SU-DHL-6 (cell line): ENCODE measurements around the gene KIF13A.

ENCODE experiments used
- H2AFZ ChIP-seq: fragments of 200-600 bp; sonication (generic); 2 replicates; pipeline ENCODE4 v1.6.1; 2014; ENCODE audit warnings: low read depth, mild to moderate bottlenecking, moderate library complexity, mixed read lengths, antibody characterized with exemption, low read length; ENCODE audit not compliant: severe bottlenecking
- H3F3A ChIP-seq: fragments of 200-600 bp; shearing (Covaris generic); 2 replicates; pipeline ENCODE4 v1.6.0; 2016; ENCODE audit warnings: antibody characterized with exemption, mild to moderate bottlenecking; ENCODE audit not compliant: insufficient read depth
- H3K27ac ChIP-seq: fragments of 200-600 bp; sonication (generic); 2 replicates; pipeline ENCODE4 v1.5.1; 2016; ENCODE audit warnings: low read depth, mild to moderate bottlenecking, low read length, moderate library complexity, mixed read lengths
- H3K27me3 ChIP-seq: fragments of 200-600 bp; sonication (generic), shearing (Covaris generic); 2 replicates; pipeline ENCODE4 v1.6.0; 2014; ENCODE audit warnings: mild to moderate bottlenecking, low read length
- H3K36me3 ChIP-seq: fragments of 200-600 bp; sonication (generic); 2 replicates; pipeline ENCODE4 v1.6.1; 2014; ENCODE audit warnings: mild to moderate bottlenecking, low read length, mixed read lengths
- H3K4me2 ChIP-seq: fragments of 300-600, 200-600 bp; shearing (Covaris generic), sonication (generic); 2 replicates; pipeline ENCODE4 v1.6.0; 2014; ENCODE audit warnings: low read length, low read depth, mild to moderate bottlenecking; ENCODE audit not compliant: poor library complexity, severe bottlenecking
- H3K4me3 ChIP-seq: fragments of 200-600 bp; sonication (generic); 2 replicates; pipeline ENCODE4 v1.5.1; 2014; ENCODE audit warnings: antibody characterized with exemption, low read length, mild to moderate bottlenecking, mixed read lengths; ENCODE audit not compliant: insufficient read depth, poor library complexity, severe bottlenecking
- H3K79me2 ChIP-seq: fragments of 200-600 bp; sonication (generic); 2 replicates; pipeline ENCODE4 v1.6.1; 2014; ENCODE audit warnings: mild to moderate bottlenecking, low read length, moderate library complexity; ENCODE audit not compliant: insufficient read depth
- H3K9ac ChIP-seq: fragments of 200-600 bp; sonication (generic); 2 replicates; pipeline ENCODE4 v1.7.0; 2014; ENCODE audit warnings: mild to moderate bottlenecking, low read length
- H3K9me2 ChIP-seq: fragments of 200-600 bp; sonication (generic); replicated peaks from 2 replicates; pipeline ENCODE4 v1.6.1; 2014; ENCODE audit warnings: low read length; ENCODE audit not compliant: insufficient read depth
- H3K9me3 ChIP-seq: fragments of 200-600 bp; sonication (generic); 2 replicates; pipeline ENCODE4 v1.6.1; 2014; ENCODE audit warnings: low read length, mixed read lengths; ENCODE audit not compliant: insufficient read depth
- H4K20me1 ChIP-seq: fragments of 200-600 bp; sonication (generic); 2 replicates; pipeline ENCODE4 v1.6.1; 2014; ENCODE audit warnings: low read depth, mild to moderate bottlenecking, antibody characterized with exemption, low read length, moderate library complexity, mixed read lengths
- EZH2phosphoT487 ChIP-seq: fragments of 200-600 bp; sonication (generic), shearing (Covaris generic); conservative IDR thresholded peaks from 2 replicates; pipeline ENCODE4 v1.6.1; 2018; ENCODE audit warnings: mild to moderate bottlenecking, antibody characterized with exemption, low read length, moderate library complexity, mixed read lengths
- TF ChIP-seq, protein P1 (sequence below): fragments of 200-600 bp; sonication (generic); IDR thresholded peaks from one replicate; pipeline ENCODE4 v1.5.1; 2017; ENCODE audit warnings: antibody characterized with exemption, mild to moderate bottlenecking, low read length, moderate library complexity; ENCODE audit not compliant: insufficient read depth, poor library complexity, severe bottlenecking

KIF13A gene

DNA sequence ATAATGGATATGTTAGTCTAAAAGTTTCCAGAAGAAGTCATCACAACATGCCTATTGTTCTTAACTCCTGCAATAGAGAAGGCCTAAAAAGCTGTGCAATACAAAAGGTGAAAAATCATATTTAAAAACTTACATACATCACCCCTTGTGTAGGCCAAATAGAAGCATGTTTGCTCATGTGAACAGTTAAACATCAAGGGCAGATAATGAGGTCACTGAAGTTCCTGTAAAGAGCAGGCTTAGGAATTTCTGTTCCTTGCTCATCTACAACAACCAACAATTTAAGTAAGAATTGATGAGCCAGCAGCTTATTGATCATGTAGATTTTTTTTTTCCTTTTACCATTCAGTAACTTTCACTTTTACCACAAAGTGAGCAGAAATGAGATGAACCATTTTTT lies 273.3 kb downstream of the KIF13A start:
- H3K79me2 ChIP-seq = no peaks in the 10 kb centered on the region
- no peak overlapping the region for H2AFZ ChIP-seq
- no peaks in the 10 kb centered on the region for H3K9me3 ChIP-seq
- H3K36me3 ChIP-seq = no peaks in the 10 kb centered on the region
- TF ChIP-seq, protein P1, sequence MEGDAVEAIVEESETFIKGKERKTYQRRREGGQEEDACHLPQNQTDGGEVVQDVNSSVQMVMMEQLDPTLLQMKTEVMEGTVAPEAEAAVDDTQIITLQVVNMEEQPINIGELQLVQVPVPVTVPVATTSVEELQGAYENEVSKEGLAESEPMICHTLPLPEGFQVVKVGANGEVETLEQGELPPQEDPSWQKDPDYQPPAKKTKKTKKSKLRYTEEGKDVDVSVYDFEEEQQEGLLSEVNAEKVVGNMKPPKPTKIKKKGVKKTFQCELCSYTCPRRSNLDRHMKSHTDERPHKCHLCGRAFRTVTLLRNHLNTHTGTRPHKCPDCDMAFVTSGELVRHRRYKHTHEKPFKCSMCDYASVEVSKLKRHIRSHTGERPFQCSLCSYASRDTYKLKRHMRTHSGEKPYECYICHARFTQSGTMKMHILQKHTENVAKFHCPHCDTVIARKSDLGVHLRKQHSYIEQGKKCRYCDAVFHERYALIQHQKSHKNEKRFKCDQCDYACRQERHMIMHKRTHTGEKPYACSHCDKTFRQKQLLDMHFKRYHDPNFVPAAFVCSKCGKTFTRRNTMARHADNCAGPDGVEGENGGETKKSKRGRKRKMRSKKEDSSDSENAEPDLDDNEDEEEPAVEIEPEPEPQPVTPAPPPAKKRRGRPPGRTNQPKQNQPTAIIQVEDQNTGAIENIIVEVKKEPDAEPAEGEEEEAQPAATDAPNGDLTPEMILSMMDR = no peak
- no peak for TF ChIP-seq EZH2phosphoT487
- H3K9me2 ChIP-seq = no peaks in the 10 kb centered on the region
- no peaks in the 10 kb centered on the region for H3K27me3 ChIP-seq
- H3K9ac ChIP-seq = no peak overlapping the region
- no peak overlapping the region for H3K27ac ChIP-seq
- H3F3A ChIP-seq = 0 out of 2 replicates have a peak, but pooled peaks cover 4% of the 10 kb centered on the region
- H3K4me3 ChIP-seq = no peak overlapping the region
- H3K4me2 ChIP-seq = no peak overlapping the region
- H4K20me1 ChIP-seq = no peaks in the 10 kb centered on the region

DNA sequence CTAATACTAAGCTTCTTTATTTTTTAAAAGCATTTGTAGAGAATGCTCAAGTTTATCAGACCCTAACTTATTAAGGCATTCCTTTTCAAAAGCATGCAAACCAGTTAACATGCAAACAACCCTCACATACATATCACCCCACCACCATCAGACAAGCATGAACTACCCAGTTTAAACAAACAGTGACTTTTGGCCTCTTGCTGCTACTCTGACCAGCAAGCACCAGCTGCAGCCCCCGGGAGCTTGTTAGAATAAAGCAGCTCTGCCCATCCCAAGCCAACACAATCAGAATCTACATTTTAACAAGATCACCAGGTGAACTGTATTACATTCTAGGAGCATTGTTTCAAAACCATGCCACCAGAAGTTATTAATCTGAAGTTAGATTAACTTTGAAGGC lies 274.9 kb downstream of the KIF13A start:
- Histone ChIP-seq H3F3A (0 out of 2 replicates have a peak, but pooled peaks cover 4% of the 10 kb centered on the region), H3K4me2 (no peak overlapping the region), H3K27me3 (no peaks in the 10 kb centered on the region), H3K4me3 (no peak overlapping the region), H3K27ac (no peak overlapping the region), H3K36me3 (no peaks in the 10 kb centered on the region), H4K20me1 (no peaks in the 10 kb centered on the region), H2AFZ (no peak overlapping the region), H3K9me3 (no peaks in the 10 kb centered on the region), H3K9ac (no peak overlapping the region), H3K79me2 (peaks cover 6% of the 10 kb centered on the region), H3K9me2 (no peaks in the 10 kb centered on the region)
- TF ChIP-seq, protein P1 = no peak
- no peak for TF ChIP-seq EZH2phosphoT487

DNA sequence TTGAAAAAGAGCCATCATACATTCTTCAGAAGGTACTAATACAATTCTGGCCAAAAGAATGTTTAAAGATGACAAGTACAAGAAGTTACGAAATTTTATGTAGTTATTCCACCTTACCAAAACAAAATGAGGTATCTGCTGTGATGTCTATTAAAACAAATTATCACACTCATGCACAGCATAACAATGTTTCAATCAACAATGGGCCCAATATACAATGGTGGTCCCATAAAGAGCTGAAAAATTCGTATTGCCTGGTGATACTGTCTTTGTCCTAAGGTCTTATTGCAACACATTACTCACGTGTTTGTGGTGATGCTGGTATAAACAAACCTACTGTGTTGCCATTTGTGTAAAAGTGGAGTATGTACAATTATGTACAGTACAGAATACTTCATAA lies 277.1 kb downstream of the KIF13A start:
- no peak overlapping the region for H3K4me2 ChIP-seq
- no peaks in the 10 kb centered on the region for H3K27me3 ChIP-seq
- H3K9me3 ChIP-seq = no peaks in the 10 kb centered on the region
- H3K79me2 ChIP-seq = peaks cover 21% of the 10 kb centered on the region
- no peak overlapping the region for H3K27ac ChIP-seq
- no peak overlapping the region for H2AFZ ChIP-seq
- peaks cover 17% of the 10 kb centered on the region for H3F3A ChIP-seq
- H3K4me3 ChIP-seq = no peak overlapping the region
- no peaks in the 10 kb centered on the region for H4K20me1 ChIP-seq
- no peak overlapping the region for H3K9ac ChIP-seq
- no peaks in the 10 kb centered on the region for H3K9me2 ChIP-seq
- no peaks in the 10 kb centered on the region for H3K36me3 ChIP-seq
- TF ChIP-seq, protein P1 = no peak
- TF ChIP-seq EZH2phosphoT487 = no peak

DNA sequence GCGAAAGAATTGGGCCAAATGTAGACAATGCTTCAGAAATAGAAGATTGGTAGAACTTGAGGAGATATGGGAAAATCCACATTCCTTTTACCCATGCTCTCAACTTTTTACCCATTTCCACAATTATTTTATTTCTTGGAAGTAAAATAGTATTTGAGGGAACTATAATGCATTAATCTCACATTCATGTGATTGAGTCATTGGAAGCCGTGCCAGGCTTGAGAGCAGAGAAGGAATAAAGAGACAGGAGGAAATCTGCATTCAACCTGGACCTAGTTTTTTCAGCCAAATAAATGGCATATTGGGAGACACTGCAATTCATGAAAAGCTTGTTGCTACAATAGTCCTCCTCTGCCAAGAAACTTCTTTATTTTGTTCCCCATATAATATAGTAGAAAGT lies 278.0 kb downstream of the KIF13A start:
- Histone ChIP-seq H2AFZ (no peak overlapping the region), H3F3A (peaks cover 25% of the 10 kb centered on the region), H4K20me1 (no peaks in the 10 kb centered on the region), H3K79me2 (peaks cover 30% of the 10 kb centered on the region), H3K9ac (no peak overlapping the region), H3K9me2 (no peaks in the 10 kb centered on the region), H3K9me3 (no peaks in the 10 kb centered on the region), H3K4me2 (no peak overlapping the region), H3K36me3 (peaks cover 4% of the 10 kb centered on the region; the same call in 1 of the 2 replicates), H3K27ac (no peak overlapping the region), H3K27me3 (no peaks in the 10 kb centered on the region), H3K4me3 (no peak overlapping the region)
- TF ChIP-seq, protein P1 = no peak
